A673 (cell line): ENCODE measurements around the gene DSCAM.

ENCODE experiments used
- EZH2 ChIP-seq: fragments of 200-600 bp; sonication (generic); IDR thresholded peaks from 2 replicates; pipeline ENCODE4 v1.6.1; 2017; ENCODE audit warnings: borderline replicate concordance, low read depth, mild to moderate bottlenecking, mixed read lengths, antibody characterized with exemption, low read length; ENCODE audit not compliant: poor library complexity, severe bottlenecking
- TF ChIP-seq, protein P1 (sequence below): fragments of 300-800, 200-600 bp; sonication (generic); conservative IDR thresholded peaks from 2 replicates; pipeline ENCODE4 v1.5.1; 2017; ENCODE audit warnings: low read depth, mild to moderate bottlenecking, antibody characterized with exemption, low read length, moderate library complexity, mixed read lengths

DNA sequence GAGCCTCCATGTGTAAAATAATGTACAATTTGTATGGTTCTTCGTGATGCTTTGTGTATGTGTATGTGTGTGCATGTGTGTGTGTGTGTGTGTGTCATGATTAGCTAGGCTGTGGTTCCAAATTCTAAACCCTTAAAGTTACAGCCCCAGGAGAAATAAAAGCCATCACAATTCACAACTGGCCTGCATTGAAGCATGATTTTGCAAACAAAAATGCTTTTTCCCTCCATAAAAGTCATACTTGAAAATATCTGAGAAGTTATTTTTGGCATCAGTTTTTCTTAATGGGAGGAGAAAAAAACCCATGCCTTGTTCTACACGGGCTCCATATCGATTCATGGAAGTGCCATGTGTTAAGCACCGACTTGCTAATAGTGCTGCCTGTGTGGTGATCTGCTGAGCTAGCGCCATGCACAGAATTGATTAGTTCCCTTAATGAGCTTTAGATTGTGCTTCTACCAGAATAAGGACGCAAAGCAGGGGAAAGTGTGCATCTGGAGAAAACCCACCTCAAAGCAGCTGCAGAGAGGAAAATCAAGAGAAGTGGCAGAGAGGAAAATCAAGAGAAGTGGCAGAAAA lies 207.3 kb downstream of the DSCAM start:
- TF ChIP-seq, protein P1, sequence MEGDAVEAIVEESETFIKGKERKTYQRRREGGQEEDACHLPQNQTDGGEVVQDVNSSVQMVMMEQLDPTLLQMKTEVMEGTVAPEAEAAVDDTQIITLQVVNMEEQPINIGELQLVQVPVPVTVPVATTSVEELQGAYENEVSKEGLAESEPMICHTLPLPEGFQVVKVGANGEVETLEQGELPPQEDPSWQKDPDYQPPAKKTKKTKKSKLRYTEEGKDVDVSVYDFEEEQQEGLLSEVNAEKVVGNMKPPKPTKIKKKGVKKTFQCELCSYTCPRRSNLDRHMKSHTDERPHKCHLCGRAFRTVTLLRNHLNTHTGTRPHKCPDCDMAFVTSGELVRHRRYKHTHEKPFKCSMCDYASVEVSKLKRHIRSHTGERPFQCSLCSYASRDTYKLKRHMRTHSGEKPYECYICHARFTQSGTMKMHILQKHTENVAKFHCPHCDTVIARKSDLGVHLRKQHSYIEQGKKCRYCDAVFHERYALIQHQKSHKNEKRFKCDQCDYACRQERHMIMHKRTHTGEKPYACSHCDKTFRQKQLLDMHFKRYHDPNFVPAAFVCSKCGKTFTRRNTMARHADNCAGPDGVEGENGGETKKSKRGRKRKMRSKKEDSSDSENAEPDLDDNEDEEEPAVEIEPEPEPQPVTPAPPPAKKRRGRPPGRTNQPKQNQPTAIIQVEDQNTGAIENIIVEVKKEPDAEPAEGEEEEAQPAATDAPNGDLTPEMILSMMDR, result no peak
- no peak for TF ChIP-seq EZH2
